Panc1 (cell line): ENCODE results near the gene RETREG1. TPM values are rescaled to one million over a fixed set of nuclear protein-coding genes. Genes with fewer than 3 reads are reported as not detected.

Experiments used
- ATAC-seq: fragments of 200-7000 bp; cut with Tn5 transposase; 2 replicates; pipeline ENCODE4 v1.9.1; 2020; ENCODE audit warnings: mild to moderate bottlenecking, moderate library complexity
- Bru-seq: library from RNA; stranded (reverse); fragments of 400-500 nt; gene quantifications from one replicate; lab custom pipeline; 2021; lab: Mats Ljungman, UMichigan
- BruChase-seq, 2 experiments: library from RNA; stranded (reverse); fragments of 400-500 nt; gene quantifications; one replicate each; lab custom pipeline; 2021; lab: Mats Ljungman, UMichigan
- BruUV-seq: library from RNA; stranded (reverse); fragments of 400-500 nt; replicated peaks from 2 replicates; lab custom pipeline; 2021; lab: Mats Ljungman, UMichigan
- CTCF ChIA-PET: fragments of 300-600 bp; sonication (Branson Sonifier 250); formaldehyde crosslinking; loops from one replicate; lab custom pipeline; 2022; ENCODE audit warnings: antibody characterized with exemption; lab: Charles Lee
- POLR2A ChIA-PET: fragments of 300-600 bp; sonication (Branson Sonifier 250); formaldehyde crosslinking; loops from one replicate; lab custom pipeline; 2022; ENCODE audit warnings: antibody characterized with exemption; lab: Charles Lee
- DNase-seq: peaks from one replicate; pipeline ENCODE4 v3.0.0-alpha.2; 2010; ENCODE audit warnings: low read depth, low spot score
- H3K27ac ChIP-seq: 2 replicates; pipeline ENCODE4 v1.5.1; 2011; ENCODE audit warnings: mild to moderate bottlenecking, low read length, inconsistent platforms
- H3K27me3 ChIP-seq: fragments of 200-500 bp; sonication (Bioruptor generic); 2 replicates; pipeline ENCODE4 v1.6.0; 2014; ENCODE audit warnings: low read length, inconsistent platforms; ENCODE audit not compliant: control insufficient read depth, insufficient read depth
- H3K36me3 ChIP-seq: fragments of 200-500 bp; sonication (Bioruptor generic); 2 replicates; pipeline ENCODE4 v1.5.1; 2014; ENCODE audit warnings: inconsistent platforms, mild to moderate bottlenecking, low read length, moderate library complexity; ENCODE audit not compliant: control insufficient read depth, insufficient read depth
- H3K4me1 ChIP-seq: 2 replicates; pipeline ENCODE4 v1.5.1; 2011; ENCODE audit warnings: inconsistent platforms, mild to moderate bottlenecking, low read length, moderate library complexity; ENCODE audit not compliant: control insufficient read depth, insufficient read depth
- H3K4me3 ChIP-seq, 2 experiments: 2 replicates each; pipeline ENCODE4 v1.5.1; 2011 to 2012; ENCODE audit warnings: low read depth in 2 of 2, low read length in 2 of 2, mild to moderate bottlenecking in 2 of 2, inconsistent platforms in 1 of 2, moderate library complexity in 1 of 2
- H3K9me3 ChIP-seq: fragments of 200-500 bp; sonication (Bioruptor generic); 2 replicates; pipeline ENCODE4 v1.5.1; 2014; ENCODE audit warnings: low read depth, mild to moderate bottlenecking, inconsistent platforms, low read length, moderate library complexity; ENCODE audit not compliant: control insufficient read depth, insufficient read depth
- CTCF ChIP-seq: fragments of 450-650 bp; IDR thresholded peaks from 2 replicates; pipeline ENCODE4 v1.5.1; 2017; ENCODE audit warnings: mild to moderate bottlenecking
- POLR2AphosphoS5 ChIP-seq: IDR thresholded peaks from 2 replicates; pipeline ENCODE4 v1.6.1; 2012; ENCODE audit warnings: mild to moderate bottlenecking, low read depth, low read length, moderate library complexity
- REST ChIP-seq, 2 experiments: IDR thresholded peaks; 2 replicates each; pipeline ENCODE4 v1.6.1; 2011 to 2012; ENCODE audit warnings: low read depth in 2 of 2, control low read depth in 1 of 2, low read length in 1 of 2, mild to moderate bottlenecking in 1 of 2, moderate library complexity in 1 of 2; ENCODE audit not compliant: insufficient read depth in 1 of 2
- SIN3A ChIP-seq: IDR thresholded peaks from 2 replicates; pipeline ENCODE4 v1.6.1; 2012; ENCODE audit warnings: low read depth, mild to moderate bottlenecking, low read length, moderate library complexity, borderline replicate concordance; ENCODE audit not compliant: insufficient read depth
- TCF7L2 ChIP-seq: IDR thresholded peaks from 2 replicates; pipeline ENCODE4 v1.6.1; 2011; ENCODE audit warnings: mild to moderate bottlenecking, low read depth, low read length, inconsistent platforms
- in situ Hi-C: cut with HindIII; loops from 2 replicates; pipeline ENCODE4 v1.10.0; 2016; ENCODE audit warnings: low sequenced_read_pairs, low pct_unique_long_range_greater_than_20kb
- intact Hi-C: fragments of 100-400 bp; cut with micrococcal nuclease; formaldehyde crosslinking; loops from one replicate; pipeline ENCODE4 v1.10.0; 2022; ENCODE audit not compliant: unreplicated experiment
- long read RNA-seq: library from polyadenylated mRNA; unstranded; transcript quantifications from one replicate; pipeline ENCODE4 v2.0.0, GENCODE V29; 2021; ENCODE audit not compliant: unreplicated experiment
- polyA plus RNA-seq: library from polyadenylated mRNA; unstranded; fragments of >200 nt; gene quantifications from one replicate; pipeline ENCODE4 v1.2.1, GENCODE V29; 2012; ENCODE audit warnings: missing spikeins; ENCODE audit not compliant: insufficient read length
- total RNA-seq: library from RNA; stranded (reverse); gene quantifications from one replicate; pipeline ENCODE4 v1.2.1, GENCODE V29; 2021; ENCODE audit not compliant: unreplicated experiment

RETREG1 gene
- total RNA-seq: 0.74 TPM
- 1.1 TPM for polyA plus RNA-seq
- Bru-seq, nascent RNA: percentile 30 among the genes with signal in this experiment
- percentile 27 among the genes with signal in this experiment for BruChase-seq, experiment 1, labeled RNA remaining after a 2-hour chase
- percentile 25 among the genes with signal in this experiment for BruChase-seq, experiment 2, labeled RNA remaining after a 6-hour chase
- long read RNA-seq, partial matches to known transcripts: 0 of 1 reads
- long read RNA-seq, other reads (novel, unspliced or antisense): 0 of 1 reads

GRCh38 chr5:16616536-16617273 is at the start of gene RETREG1:
TSS of gene RETREG1 (minus strand) at chr5:16616997. CDS start at chr5:16616971, 26 bp downstream.
- peaks cover 12% of the 10 kb centered on the region for H3K27me3 ChIP-seq
- no TSS peak for BruUV-seq
- H3K27ac ChIP-seq: no peak within 1 kb of the TSS
- 0 out of 2 replicates have a peak, but pooled peaks cover 4% of the 10 kb centered on the region for H3K4me1 ChIP-seq
- ChIA-PET POLR2A (no interaction called here), CTCF (interaction anchor here (0.5 kb wide), 1 partner anchor 39 kb away, joined by 4 read pairs; no protein-coding TSS in a partner anchor)
- no peaks in the 10 kb centered on the region for H3K9me3 ChIP-seq
- intact Hi-C loops (no loop called here), in situ Hi-C loops (no loop called here)
- peak within 1 kb of the TSS; percentile 55 to 58 for H3K4me3 ChIP-seq
- TF ChIP-seq SIN3A: 0 out of 2 replicates have a peak, but pooled peaks have one; percentile 35
- TF ChIP-seq CTCF: no peak
- ATAC-seq (peak; percentile 86), DNase-seq (no peak)
- H3K36me3 ChIP-seq: no peaks in the 10 kb centered on the region; the same call in 1 of the 2 replicates

- in situ Hi-C loops: no loop called here
Measured at GRCh38 chr5:16666130-16666882, 49.5 kb upstream of the RETREG1 start.

More at GRCh38 chr5:16666130-16666882, 49.5 kb upstream of the RETREG1 start:
- POLR2A ChIA-PET: no interaction called here
- intact Hi-C loops: no loop called here
- no peaks in the 10 kb centered on the region for H3K4me1 ChIP-seq
- no peak overlapping the region for H3K4me3 ChIP-seq
- no TSS peak for BruUV-seq
- DNase-seq (no peak), ATAC-seq (peak; percentile 31)
- no peaks in the 10 kb centered on the region for H3K9me3 ChIP-seq
- CTCF ChIA-PET: interaction anchor here (1.0 kb wide), 1 partner anchor 87 kb away, joined by 3 read pairs; no protein-coding TSS in a partner anchor
- H3K27me3 ChIP-seq: no peaks in the 10 kb centered on the region
- TF ChIP-seq REST (IDR thresholded peaks at IDR 0.05; ENCODE audit: insufficient read depth in 1 of 2, low read depth in 2 of 2, low read length in 1 of 2): no peak
- TF ChIP-seq CTCF: no peak
- TF ChIP-seq SIN3A: no peak
- TF ChIP-seq POLR2AphosphoS5: no peak
- TF ChIP-seq TCF7L2: no peak
- H3K36me3 ChIP-seq: peaks cover 8% of the 10 kb centered on the region; the same call in 1 of the 2 replicates
- H3K27ac ChIP-seq: no peak overlapping the region
